DMS153 treated with DMSO at 0.1 percent for 48 hours (cell line): ENCODE measurements around the gene KCNB1.

ENCODE experiments used
- DNase-seq: peaks from one replicate; lab custom pipeline; 2025; ENCODE audit not compliant: unreplicated experiment; lab: John Stamatoyannopoulos, UW

The KCNB1 gene

DNA sequence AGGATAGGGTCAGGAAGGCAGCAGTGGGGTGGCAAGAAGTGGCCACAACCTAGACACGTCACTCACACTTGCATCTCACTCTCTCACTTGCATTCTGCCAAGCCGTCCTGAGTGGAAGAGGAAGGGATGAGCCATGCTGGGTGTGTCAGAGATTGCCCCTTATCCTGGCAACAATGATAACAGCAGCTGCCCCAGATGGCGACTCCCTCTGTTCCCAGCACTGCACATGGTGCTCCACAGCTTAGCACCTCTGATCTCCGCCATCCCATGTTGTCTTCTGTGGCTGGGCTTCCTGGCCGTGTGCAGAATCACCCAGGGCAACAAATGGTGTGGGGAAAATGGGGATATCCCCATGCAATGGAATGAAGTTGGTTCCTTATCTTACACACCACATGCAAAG is 11.1 kb downstream of the KCNB1 start:
- no peak for DNase-seq

DNA sequence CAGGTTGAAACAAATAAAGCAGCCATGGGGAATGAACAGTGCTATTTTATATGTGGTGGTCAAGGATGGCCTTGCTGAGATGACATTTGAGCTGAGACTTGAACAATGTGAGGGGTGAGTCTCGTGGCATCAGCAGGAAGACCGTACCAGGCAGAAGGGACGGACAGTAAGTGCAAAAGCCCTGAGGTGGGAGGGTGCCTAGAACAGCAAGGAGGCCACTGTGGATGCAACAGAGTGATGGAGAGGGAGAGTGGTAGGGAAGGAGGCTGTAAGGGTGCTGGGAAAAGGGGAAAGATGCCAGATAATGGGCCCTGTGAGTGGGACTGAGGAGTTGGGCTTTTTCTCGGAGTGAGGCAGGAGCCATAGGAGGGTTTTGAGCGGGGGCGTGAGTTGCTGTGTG is 11.5 kb downstream of the KCNB1 start:
- no peak for DNase-seq

DNA sequence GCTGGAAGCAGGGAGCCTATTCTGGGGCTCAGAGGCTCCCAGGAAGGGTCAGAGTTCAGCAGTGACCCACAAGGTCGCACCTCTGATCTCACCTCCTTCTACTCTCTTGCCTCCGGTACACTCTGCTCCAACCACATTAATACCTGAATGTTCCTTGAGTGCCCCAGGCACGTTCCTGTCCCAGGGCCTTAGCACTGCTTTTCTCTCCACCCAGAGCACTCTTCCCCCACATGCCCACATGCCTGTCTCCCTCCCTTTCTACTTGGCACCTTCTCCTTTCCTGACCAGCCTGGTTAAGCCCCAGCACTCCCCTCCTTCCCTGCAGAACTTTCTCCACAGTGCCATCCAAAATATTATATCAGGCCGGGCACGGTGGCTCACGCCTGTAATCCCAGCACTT is 13.4 kb downstream of the KCNB1 start:
- DNase-seq = no peak

DNA sequence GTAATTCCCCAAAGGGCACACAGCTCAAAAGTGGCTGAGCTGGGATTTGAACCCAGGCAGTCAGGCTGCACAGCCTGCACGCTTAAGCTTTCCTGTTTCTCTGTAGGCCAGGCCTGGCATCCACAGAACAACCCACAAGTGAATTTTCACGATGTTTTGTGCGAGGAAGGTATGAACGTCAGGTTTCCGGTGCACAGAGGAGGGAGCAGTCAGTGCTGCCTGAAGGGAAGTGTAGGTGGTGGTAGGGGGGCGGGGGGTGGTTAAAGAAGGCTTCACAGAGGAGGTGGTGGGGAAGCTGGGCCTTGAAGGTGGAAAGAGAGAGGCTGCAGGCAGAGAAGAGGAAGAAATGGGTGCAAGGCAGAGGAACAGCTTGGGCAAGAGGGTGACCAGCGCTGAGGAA is 14.1 kb downstream of the KCNB1 start:
- no peak for DNase-seq

DNA sequence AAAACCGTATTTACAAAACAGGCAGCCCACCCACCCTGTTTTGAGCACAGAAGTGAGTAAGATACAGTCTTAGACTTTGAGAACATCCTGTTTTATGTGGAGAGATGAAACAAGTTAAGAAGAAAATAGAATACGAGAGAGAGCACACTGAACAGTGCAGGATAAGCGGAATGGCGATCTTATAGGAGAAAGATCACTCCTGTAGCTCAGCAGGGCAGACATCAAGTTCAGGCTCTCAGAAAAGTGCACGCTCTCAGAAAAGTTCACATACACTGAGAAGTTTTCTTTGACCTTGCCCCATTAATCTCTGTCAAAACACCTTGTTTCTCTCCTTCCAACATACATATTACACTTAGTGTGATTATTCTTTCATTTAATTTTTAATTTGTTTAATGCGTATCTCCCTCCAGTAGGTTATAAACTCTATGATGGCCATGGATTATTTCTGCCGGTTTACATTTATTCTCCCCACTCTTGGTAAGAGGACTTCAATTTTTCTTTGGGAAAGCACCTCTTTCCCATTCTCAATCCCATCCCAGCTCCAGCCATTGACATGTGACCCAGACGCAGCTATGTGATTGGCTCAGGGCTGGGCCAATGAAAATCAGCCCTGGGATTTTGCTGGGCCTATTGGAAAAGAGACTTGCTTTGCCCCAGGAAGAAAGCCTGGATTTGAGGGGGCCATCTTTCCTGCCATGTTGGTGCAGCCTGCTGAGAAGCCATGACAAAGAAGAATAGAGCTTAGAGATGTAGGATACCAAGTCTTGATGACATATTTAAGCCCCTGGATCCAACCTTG is 16.2 kb downstream of the KCNB1 start:
- DNase-seq = no peak

DNA sequence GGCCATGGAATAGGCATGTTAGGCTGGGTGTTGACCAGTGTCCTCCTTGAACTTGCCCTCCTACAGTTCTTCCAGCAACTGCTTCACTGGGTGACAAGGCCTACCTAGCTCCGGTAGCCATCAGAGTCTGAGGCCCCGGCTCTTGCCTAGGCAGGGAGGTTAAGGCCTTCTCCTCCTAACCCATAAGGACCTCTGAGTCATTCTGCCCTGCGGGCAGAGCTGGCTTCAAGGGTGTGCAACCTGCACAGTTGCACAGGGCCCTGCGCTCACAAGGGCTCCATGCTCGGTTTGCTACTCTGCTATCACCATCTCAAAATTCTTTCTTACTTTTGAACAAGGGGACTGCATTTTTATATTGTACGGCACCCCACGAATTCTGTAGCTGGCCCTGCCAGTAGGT is 17.9 kb downstream of the KCNB1 start:
- no peak for DNase-seq

DNA sequence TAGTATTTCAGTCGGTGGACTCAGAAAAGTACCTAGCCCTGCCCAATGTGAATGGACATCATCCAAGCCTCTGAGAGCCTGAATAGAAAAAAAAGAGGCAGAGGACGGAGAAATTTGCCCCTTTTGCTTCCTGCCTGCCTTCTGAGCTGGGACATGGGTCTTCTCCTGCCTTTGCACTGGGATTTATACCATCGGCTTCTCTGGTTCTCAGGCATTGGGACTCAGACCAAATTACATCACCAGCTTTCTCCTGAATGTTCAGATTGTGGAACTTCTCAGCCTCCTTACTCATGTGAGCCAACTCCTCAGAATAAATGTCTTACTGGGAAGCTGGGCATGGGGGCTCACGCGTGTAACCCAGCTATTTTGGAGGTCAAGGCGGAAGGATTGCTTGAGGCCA is 19.8 kb downstream of the KCNB1 start:
- no peak for DNase-seq

DNA sequence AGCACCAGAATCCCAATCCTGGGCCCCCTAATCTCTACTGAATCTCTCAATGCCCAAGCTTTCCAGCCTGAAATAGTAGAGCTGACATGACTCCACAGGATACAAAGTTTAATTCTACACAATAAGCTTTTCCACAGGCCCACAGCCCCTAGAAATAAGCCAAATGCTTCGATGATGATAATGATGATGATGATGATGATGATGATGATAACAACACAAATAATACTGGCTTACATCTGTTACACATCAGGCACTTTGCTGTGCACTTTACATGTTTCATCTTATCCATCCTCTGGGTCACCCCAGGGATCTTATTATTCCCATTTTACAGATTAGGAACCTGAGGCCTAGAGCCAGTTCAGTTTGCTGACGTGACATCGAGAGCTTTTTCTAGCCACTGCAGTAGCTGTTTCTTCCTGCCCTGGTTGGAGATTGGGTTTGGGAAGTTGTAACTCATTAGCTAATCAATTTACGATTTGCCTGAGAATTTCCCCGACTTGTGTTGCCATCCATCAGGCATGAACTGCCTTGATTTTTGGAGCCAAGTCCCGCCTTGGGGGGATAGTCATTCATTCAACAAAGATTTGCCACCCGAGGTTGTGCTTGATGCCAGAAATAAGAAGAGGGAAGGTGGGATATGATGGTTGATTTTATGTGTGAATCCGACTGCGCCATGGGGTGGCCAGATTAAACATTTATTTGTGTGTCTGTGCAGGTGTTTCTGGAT is 20.4 kb downstream of the KCNB1 start:
- no peak for DNase-seq

DNA sequence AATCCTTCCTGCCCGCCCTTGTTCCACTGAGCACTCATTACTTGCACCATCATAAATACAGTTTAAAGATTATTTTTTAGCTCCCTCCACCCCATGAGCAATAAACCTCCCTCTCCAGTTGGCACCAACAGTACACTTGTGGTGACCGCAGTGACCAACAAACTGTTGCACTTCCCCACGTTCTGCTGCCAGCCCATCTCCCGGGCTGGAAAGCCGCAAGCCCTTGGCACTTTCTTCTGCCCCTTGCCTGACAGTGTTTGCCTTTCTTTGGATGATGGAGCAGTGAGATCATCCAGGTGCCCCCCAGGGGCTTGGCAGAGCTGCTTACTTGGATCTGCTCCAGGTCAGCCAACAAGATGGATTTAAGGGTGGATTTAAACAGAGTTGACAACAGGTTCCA is 21.6 kb downstream of the KCNB1 start:
- no peak for DNase-seq

DNA sequence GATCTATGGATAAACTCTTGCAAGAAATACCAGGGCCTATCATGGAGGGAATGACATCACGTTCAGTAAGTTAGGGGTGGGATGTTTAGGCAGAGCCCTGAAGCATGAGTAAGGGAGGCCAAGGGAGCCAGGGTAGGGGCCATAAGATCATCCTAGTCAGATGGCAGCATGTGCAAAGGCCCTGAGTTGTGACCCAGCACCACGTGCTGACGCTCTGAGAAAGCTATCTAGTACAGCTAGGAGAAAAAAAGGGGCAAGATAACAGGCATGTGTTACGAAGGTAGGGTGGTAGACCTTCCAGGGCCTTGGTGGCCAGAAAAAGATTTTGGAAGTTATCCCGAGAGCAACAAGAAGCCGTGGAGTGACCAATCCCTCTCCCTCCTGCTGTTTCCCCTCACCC is 22.3 kb downstream of the KCNB1 start:
- DNase-seq = no peak

DNA sequence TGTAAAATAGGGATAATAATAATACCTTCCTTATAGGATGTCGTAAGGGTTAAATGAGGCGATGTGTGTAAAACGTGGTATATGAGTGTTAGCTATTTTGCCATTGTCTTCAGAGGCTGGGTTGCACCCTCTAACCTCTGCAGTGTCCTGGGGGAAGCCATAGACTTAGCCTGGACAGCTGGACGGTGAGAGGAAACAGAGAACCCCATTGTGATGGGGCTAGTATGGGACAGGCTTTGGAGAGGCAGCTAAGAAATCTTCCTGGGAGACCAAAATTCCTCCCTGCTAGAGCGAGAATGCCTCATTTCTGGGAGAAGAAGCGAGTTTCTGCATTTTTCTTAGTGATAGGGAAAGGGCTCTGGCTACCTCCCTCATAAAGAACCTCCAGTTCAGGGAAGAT is 22.8 kb downstream of the KCNB1 start:
- no peak for DNase-seq

DNA sequence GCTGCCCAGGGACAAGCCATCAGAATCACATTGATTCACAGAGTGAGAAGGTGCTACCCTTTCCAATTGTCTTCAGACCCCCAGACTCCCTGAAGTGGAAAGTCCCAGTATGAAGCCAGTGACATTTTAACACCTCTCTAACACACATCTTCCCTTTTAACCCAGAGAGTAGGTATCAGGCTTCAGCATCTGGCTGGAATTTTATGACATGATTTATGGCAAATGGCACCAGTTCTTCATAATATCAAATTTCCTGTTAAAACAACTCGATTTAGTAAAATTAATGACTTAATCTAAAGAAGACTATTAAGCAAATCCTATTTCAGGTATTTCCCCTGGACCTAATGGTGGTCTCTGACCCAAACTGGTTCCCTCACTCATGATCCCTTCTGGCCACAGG is 25.0 kb downstream of the KCNB1 start:
- no peak for DNase-seq

DNA sequence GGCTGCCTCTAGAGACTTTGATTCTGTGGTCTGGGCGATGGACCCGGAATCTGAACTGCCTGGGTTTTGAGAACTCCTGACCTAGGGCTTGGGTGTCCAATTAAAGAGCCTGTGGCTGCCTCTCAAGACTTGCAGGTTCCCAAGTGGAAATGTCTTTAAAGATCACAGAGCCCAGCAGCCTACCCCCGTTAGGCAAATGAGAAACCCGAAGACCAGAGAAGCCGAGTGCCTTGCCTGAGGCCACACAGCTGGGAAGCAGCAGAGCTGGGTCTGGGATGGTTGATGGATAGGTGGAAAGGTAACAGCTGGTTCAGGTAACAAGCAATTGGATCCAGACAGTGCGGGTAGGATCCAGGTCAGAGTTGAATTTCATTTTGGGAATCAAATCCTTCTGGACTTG is 25.8 kb downstream of the KCNB1 start:
- no peak for DNase-seq

DNA sequence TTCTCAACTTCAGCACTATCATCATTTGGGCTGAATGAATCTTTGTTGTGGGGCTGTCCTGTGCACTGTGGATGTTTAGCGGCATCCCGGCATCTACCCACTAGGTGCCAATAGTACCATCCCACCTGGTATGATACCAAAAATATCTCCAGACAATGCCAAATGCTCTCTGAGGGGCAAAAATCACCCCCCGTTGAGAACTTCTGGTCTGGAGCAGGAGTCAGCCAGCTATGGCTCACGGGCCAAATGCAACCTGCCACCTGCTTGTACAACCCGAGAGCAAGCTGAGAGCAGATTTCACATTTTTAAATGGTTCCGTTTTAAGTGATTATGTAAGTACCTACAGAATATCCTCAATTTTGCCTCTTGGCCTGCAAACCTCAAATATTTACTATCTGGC is 26.8 kb downstream of the KCNB1 start:
- DNase-seq = no peak

DNA sequence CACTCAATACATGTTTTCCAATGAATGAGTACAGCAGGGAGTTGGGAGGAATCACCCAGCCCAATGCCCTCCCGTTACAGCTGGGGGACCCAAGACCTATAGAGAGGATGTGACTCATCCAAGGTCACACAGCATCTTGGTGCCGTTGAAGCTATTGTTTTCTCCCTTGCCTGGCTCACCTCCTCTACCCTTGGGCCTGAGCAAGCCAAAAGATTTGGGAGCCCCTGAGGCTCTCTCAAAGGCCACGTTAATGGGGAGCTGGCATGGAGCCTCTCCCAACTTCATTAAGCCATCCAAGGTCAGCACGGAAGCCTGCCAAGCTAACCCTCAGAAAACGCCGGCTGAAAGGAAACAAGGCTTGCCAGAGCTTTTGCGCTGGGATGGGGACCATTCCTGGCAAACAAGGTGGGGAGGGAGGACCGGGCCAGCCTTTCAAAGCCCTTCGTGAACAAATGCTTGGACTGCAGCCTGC is 30.4 kb downstream of the KCNB1 start:
- no peak for DNase-seq

DNA sequence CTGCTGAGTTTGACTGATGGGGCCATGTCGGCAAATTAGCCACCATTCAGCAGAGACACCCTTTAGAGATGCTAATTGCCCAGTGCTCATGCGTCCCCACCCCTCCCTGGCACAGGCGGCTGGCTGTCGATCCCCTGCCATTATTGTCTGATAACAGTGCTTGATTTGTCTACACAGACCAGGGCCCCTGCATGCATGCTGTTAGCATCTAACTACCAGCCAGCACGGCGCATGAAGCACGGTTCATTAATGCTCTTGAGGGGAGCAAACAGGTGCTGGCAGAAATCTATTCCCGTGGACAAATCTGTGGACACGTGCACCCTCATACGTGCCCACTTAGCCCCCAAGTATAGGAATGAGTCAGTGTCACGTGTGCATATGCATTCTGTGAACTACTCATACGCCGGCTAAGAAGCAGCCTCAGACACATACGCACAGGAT is 32.2 kb downstream of the KCNB1 start:
- DNase-seq = no peak

DNA sequence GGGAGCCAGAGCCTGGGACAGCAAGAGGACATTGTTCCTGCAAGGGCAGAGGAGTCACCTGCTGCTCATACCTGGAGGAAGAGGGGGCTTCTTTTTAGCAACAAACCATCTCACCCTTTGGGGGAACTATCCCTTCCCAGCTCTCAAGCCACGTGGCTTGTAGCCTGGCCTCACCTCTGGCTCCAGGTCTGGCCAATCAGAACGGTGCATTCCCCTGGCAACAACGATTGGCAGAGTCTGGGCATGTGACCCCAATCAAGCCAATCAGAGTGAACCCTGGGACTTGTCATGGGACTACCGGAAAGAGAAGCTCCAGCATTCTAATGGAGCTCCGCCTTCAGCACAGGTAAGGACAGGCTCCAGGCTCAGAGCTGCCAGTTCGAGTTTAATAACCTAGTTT is 33.6 kb downstream of the KCNB1 start:
- no peak for DNase-seq

DNA sequence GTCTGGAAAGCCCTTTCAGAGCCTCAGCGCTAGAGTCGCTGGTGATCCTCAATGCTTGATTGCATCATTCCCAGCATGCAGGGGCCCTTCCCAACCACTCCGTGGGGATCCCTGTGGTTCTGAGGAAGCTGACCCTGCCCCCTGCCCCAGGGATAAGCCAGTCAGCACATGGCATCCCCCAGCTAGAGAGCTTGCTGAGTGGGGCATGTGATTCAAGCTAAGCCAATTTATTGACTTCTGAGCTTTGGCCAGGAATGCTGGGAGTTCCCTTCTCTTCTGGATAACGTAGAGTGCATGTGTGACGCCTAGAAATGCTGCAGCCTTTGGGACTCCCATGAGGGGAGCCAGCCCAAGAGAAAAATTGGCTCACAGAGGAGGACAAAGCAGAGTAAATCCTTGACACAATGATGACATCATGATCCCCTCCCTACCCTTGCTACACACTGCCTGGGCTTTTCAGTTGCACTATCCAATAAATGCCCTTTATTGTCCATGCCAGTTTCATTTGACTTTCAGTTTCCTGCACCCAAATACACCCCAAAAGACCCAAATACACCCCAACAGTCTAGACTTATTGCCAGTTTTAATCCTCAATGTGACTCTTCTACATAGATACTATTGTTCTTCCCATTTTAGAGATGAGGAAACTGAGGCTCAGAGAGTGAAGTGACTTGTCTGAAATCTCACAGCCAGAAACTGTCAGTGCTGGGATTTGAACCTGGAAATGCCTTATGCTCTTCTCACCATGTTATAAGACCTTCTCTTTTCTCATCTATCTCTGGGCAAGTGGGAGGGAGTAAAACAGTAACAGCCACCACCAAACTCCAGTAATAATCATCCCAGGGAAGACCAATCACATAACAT is 34.3 kb downstream of the KCNB1 start:
- DNase-seq = no peak

DNA sequence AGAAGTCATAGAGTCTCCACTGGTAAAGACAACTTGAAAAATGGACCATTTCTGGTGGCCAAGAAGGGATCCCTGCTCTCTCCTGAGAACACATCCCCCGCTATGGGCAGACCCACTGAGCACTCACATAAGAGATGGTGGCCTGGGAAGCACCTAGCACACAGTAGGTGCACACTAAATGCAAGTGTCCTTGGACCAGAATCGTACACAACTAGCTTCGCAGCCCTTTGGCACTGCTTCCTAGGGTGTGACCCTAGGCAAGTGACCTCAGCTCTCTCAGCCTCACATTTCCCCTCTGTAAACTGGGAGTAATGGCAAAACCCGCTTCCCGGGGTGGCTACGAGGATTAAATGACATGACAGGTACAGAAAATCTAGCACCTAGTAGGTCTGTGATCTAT is 35.1 kb downstream of the KCNB1 start:
- no peak for DNase-seq

DNA sequence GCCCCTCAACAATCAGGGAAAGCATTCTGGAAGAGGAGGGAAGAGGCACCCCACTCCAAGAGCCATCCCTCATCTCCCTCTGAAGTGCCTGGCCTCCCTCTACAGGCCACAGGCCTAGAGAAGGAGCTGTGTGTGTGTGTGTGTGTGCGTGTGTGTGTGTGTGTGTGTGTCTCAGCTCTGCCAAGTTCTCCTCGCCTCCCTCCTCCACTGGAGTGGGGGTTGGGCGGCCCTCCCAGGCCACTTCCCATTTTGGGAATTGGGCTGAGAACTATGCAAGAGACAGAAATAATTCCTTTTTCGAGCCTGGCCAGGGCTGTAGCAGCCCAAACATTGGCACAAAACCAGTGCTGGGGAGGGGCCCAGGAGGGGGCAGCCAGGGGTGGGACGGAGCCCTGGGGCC is 35.7 kb downstream of the KCNB1 start:
- DNase-seq = no peak

DNA sequence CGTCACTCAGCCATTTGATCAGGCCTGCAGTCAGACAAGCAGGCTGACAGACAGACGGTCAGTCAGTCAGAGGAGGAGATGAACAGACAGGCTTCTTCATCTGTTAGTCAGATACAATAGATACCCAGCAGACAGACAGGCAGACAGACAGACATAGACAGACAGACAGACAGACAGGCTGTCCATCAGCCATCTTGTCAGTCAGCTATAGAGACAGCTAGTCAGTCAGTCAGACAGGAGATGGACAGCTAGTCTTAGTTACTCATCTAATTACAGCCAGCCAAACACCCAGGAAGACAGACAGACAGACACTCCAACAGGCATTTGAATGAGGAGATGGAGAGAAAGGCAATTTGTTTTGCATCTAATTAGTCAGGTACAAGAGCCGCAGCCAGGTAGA is 36.4 kb downstream of the KCNB1 start:
- DNase-seq = no peak

DNA sequence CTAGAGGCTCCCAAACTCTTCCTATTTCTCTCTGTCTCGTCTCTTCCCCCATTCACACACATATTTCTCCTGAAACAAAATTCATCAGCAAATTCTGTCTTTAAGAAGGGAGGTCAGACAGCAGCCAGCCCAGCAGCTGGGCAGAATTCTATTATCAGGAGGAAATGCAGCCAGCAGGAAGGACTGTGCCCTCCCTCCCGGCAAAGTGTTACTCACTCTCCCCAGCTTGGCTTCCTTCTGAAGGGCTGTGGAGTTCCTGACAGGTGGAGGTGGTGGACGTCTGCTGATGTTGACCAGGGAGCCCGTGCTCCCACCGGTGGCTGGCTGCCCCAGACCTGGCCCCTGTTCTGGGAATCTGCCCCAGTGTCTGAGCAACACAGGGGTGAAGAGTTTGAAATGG is 37.3 kb downstream of the KCNB1 start:
- DNase-seq = no peak
